Stomach smooth muscle (tissue), 2 donors: Measurements from ENCODE around the gene FOXN1.

Source experiments
- H3K27ac ChIP-seq: one replicate; pipeline ENCODE4 v1.7.0; 2013; ENCODE audit warnings: mild to moderate bottlenecking, low read length, inconsistent platforms
- H3K27me3 ChIP-seq, 2 donors: one replicate each; pipeline ENCODE4 v1.7.0; 2013; ENCODE audit warnings: low read length in 2 of 2; ENCODE audit not compliant: insufficient read depth in 2 of 2, control insufficient read depth in 1 of 2
- H3K36me3 ChIP-seq, 2 donors: one replicate each; pipeline ENCODE4 v1.7.0; 2013; ENCODE audit warnings: low read length in 2 of 2; ENCODE audit not compliant: control insufficient read depth in 2 of 2, insufficient read depth in 2 of 2
- H3K4me1 ChIP-seq: one replicate; pipeline ENCODE4 v1.7.0; 2013; ENCODE audit warnings: low read length; ENCODE audit not compliant: control insufficient read depth, insufficient read depth
- H3K4me3 ChIP-seq, 2 donors: one replicate each; pipeline ENCODE4 v1.7.0; 2013; ENCODE audit warnings: low read length in 2 of 2
- H3K9ac ChIP-seq, 2 donors: one replicate each; pipeline ENCODE4 v1.7.0; 2013; ENCODE audit warnings: low read length in 2 of 2, mild to moderate bottlenecking in 1 of 2
- H3K9me3 ChIP-seq, 2 donors: one replicate each; pipeline ENCODE4 v1.7.0; 2013; ENCODE audit warnings: low read length in 2 of 2; ENCODE audit not compliant: control insufficient read depth in 2 of 2
- donor health status: healthy.
- donor health status: Pancreatic carcinoma.

Gene FOXN1

DNA sequence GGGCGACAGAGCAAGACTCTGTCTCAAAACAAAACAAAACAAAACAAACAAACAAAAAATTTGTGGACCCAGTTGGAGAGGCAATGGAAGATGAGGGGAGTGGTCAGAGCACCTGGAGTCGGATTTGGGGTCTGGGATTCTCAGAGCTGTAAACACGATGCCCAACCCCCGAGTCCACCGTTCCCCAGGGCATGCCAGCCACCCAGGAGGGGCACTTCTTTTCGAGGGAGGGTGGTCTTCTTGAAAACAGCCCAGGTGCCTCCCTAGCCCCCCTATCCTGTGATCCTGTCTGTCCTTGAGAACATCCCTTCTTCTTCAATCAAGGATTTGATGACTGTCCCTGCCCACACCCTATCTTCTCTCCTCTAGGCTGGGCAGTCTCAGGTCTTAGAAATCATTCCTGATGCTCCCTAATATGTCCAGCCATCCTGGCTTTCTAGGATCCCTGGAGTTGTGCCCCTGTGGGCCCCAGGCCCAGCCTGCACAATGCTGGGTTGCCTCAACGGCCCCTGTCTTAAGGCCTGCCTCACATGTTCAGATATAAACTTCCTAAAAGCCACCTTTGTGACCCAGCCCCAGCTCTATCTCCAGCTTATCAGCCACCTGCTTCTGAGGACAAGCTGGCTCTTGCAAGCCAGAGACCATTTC is 35.8 kb upstream of the FOXN1 start:
- H3K27me3 ChIP-seq, result peaks cover 8 to 11% of the 10 kb centered on the region in 2 donors
- H3K36me3 ChIP-seq, result no peaks in the 10 kb centered on the region
- H3K4me1 ChIP-seq, result peaks cover 3% of the 10 kb centered on the region
- no peak overlapping the region for H3K4me3 ChIP-seq
- H3K27ac ChIP-seq, result no peak overlapping the region
- H3K9ac ChIP-seq, result no peak overlapping the region
- no peaks in the 10 kb centered on the region for H3K9me3 ChIP-seq

DNA sequence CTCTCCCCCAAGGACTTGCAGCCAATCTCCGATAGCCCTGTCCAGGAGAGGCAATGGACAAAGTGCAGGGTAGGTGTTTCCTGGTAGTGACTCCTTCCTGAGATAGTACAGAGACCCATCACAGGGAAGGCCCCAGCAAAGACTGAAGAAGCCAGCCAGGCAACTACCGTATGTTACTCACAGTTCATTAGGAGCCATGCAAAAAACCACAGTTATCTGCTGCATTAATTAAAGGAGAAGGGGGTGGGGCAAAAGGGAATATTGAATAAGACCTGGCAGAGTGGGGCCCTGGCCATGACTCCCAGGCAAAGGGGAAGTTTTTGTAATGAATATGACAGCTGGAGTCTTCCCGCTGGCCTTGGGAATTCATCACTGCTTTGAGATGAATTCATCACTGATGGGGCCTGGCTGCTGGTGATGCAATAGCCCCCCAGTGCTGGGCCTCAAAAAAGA is 35.2 kb upstream of the FOXN1 start:
- H3K9me3 ChIP-seq, result no peaks in the 10 kb centered on the region
- no peak overlapping the region for H3K4me3 ChIP-seq
- no peak overlapping the region for H3K9ac ChIP-seq
- no peak overlapping the region for H3K27ac ChIP-seq
- H3K36me3 ChIP-seq, result no peaks in the 10 kb centered on the region
- H3K4me1 ChIP-seq, result peaks cover 2% of the 10 kb centered on the region
- peaks cover 3 to 9% of the 10 kb centered on the region in 2 donors for H3K27me3 ChIP-seq

DNA sequence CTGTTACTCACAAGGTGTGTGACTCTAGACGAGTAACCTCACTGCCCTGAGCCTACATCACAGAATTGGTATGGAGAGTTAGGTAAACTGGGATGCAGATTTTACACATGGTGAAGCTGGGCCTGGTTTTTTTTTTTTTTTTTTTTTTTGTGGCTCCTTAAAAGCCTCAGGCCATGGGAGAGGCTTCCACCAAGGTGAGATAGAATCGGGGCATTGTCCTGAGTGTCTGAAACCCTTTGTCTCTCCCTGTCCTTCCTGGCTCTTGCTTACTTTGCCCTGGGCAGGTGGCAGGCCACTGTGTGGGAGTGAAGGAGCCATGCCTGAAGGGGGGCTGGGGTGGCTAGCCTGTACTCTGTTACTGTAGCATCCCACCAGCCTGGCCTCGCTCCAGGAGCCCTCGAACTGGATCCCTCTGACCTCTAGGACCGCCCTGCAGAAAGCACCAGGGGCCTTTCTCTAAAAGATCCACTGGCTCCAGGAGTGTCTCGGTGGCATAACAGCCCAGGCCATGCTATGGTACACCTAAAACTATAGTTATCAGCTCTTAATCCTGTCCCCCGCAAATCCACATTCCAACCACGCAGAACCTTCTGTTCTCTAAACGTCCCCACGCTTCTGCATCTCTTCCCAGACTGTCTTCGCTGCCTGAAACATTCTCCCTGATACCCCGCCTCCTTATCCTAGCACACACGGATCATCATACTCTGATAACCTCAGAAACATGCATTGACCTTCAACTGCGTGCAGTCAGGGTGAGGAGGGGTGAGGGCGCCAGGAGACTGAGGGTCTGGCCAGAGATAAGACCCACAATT is 34.4 kb upstream of the FOXN1 start:
- no peak overlapping the region for H3K4me3 ChIP-seq
- H3K9ac ChIP-seq, result no peak overlapping the region
- no peak overlapping the region for H3K27ac ChIP-seq
- no peaks in the 10 kb centered on the region for H3K36me3 ChIP-seq
- H3K4me1 ChIP-seq, result no peaks in the 10 kb centered on the region
- no peaks in the 10 kb centered on the region for H3K9me3 ChIP-seq
- peaks cover 2 to 8% of the 10 kb centered on the region in 2 donors for H3K27me3 ChIP-seq

- Histone ChIP-seq H3K27me3 (peaks cover 2 to 8% of the 10 kb centered on the region in 2 donors), H3K9me3 (no peaks in the 10 kb centered on the region), H3K4me3 (no peak overlapping the region), H3K36me3 (no peaks in the 10 kb centered on the region), H3K9ac (no peak overlapping the region), H3K27ac (no peak overlapping the region), H3K4me1 (no peaks in the 10 kb centered on the region)
These were observed 33.2 kb upstream of the FOXN1 start for GRCh38 chr17:28472871-28473497.

DNA sequence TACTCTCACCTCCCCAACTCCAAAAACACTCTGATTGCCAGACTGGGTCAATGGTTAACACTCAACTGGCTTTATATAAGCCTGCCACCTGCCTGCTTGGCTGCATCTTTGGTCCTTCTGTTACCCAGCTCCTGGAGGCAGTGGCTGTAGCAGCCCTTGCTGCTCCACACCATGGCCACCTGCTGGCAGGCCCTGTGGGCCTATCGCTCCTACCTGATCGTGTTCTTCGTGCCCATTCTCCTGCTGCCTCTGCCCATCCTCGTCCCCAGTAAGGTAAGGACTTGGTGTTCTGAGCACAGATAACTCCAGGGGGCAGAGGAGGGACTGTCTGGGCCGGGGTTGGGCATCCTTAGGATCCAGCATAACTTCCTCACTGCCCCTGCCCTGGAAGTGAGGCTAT is 32.6 kb upstream of the FOXN1 start, which contains the start of gene SLC13A2:
SLC13A2 (plus strand) TSS at position 103 of the 400 bp plus-strand sequence; CDS start at position 172, 69 bp downstream.
- Histone ChIP-seq H3K27me3 (peaks cover 2 to 8% of the 10 kb centered on the region in 2 donors), H3K4me1 (no peaks in the 10 kb centered on the region), H3K9me3 (no peaks in the 10 kb centered on the region), H3K36me3 (no peaks in the 10 kb centered on the region), H3K4me3 (no peak within 1 kb of the TSS), H3K27ac (no peak within 1 kb of the TSS), H3K9ac (no peak within 1 kb of the TSS)

- no peaks in the 10 kb centered on the region for H3K4me1 ChIP-seq
- H3K9ac ChIP-seq, result no peak overlapping the region
- H3K36me3 ChIP-seq, result no peaks in the 10 kb centered on the region
- H3K27me3 ChIP-seq, result peaks cover 2 to 7% of the 10 kb centered on the region in 2 donors
- no peaks in the 10 kb centered on the region for H3K9me3 ChIP-seq
- H3K4me3 ChIP-seq, result no peak overlapping the region
- H3K27ac ChIP-seq, result no peak overlapping the region
These were observed 32.0 kb upstream of the FOXN1 start for GRCh38 chr17:28474111-28474531.

DNA sequence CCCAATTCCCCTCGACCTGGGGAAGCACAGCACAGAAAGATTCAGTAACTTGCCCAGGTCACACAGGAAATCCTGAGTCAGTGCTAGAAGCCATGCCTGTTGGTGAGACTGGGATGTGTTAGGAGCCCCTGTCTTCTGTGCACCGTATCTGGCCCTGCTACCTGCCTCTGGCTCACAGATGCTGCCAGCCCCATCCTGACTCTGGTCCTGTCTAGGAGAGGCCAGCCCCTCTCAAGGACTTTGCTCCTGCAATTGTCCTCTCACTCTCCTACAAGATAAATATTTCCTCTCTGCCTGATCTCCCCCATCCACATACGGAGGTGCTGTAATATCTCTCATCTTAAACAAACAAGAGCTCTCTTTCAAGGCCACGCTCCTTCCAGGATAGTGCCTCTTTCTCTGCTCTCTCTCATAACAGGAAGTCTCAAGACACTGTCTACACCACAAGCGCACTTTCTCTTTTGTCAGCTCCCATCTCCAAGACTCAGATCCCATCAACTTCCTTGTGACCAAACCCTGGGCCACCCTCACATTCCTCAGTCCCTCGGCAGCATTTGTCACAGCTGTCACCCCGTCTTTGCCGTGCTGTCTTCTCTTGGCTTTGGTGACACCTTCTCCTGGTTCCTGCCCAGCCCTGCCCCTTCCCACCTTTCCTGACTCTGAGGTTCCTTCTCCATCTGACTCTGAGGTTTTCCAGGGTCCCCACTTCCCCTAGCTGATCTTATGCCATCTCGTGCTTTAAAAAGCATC is 30.8 kb upstream of the FOXN1 start:
- H3K4me3 ChIP-seq, result no peak overlapping the region
- no peak overlapping the region for H3K27ac ChIP-seq

DNA sequence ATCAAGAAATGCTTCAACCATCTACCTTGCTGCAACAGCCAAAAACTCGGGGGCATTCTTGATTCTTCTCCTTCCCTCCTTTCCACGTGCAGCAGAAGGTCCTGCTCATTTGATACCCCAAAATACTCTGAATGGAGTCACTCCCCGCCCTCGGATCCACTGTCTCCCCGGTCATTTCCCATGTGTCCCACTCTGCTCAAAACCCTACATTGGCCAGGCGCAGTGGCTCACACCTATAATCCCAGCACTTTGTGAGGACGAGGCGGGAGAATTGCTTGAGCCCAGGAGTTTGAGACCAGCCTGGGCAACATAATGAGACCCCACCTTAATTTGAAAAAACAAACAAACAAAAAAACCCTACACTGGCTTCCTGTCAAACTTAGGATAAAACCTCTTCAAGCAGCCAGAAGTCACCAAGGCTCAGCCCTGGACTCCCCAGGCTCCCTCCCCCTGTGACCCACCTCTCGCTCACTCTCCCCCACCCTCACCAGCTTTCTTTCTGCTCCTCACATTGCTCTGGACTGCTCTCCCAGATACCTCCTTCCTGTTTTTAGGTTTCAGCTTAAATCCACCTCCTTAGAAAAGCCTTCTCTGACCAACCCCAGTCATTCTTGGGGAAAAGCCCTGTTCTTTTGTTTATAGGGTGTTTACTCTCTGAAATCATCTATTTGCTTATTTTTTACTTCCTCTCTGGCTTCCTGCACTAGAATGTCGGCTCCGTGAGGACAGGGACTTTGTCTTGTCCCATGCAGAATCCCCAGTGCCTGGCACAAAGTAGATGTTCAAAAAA is 29.9 kb upstream of the FOXN1 start:
- Histone ChIP-seq H3K36me3 (no peaks in the 10 kb centered on the region), H3K4me3 (no peak overlapping the region), H3K9ac (no peak overlapping the region), H3K9me3 (no peaks in the 10 kb centered on the region), H3K27me3 (peaks cover 0 to 3% of the 10 kb centered on the region in 2 donors), H3K4me1 (no peaks in the 10 kb centered on the region), H3K27ac (no peak overlapping the region)

More for the DNA sequence above, 30.8 kb upstream of the FOXN1 start:
- Histone ChIP-seq H3K9ac (no peak overlapping the region), H3K4me1 (no peaks in the 10 kb centered on the region), H3K27me3 (peaks cover 0 to 3% of the 10 kb centered on the region in 2 donors), H3K9me3 (no peaks in the 10 kb centered on the region), H3K36me3 (no peaks in the 10 kb centered on the region)

DNA sequence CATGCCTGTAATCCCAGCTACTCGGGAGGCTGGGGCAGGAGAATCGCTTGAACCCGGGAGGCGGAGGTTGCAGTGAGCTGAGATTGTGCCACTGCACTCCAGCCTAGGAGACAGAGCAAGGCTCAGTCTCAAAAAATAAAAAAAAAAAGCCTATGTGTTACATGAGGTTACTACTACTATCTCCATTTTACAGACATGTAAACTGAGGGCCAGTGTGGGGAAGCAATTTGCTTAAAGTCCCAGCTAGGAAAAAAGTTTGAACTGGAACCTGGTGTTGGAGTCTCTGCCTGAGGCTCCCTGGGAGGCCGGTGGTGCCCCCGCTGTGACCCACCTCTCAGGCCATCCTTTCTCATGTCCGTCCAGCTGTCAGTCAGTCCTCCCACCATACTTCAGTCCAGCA is 28.2 kb upstream of the FOXN1 start:
- Histone ChIP-seq H3K27ac (no peak overlapping the region), H3K4me1 (no peaks in the 10 kb centered on the region), H3K9me3 (no peaks in the 10 kb centered on the region), H3K4me3 (no peak overlapping the region), H3K9ac (no peak overlapping the region), H3K27me3 (peaks cover 0 to under 1% of the 10 kb centered on the region in 2 donors), H3K36me3 (no peaks in the 10 kb centered on the region)
